ENCODE results near the gene ZACN. TPM values are rescaled to one million over a fixed set of nuclear protein-coding genes. Genes with fewer than 3 reads are reported as not detected.

ZACN gene
- total and polyA plus RNA-seq, 9 donors: 0.10 to 1.1 (median 0.43) TPM; not detected in 5

DNA sequence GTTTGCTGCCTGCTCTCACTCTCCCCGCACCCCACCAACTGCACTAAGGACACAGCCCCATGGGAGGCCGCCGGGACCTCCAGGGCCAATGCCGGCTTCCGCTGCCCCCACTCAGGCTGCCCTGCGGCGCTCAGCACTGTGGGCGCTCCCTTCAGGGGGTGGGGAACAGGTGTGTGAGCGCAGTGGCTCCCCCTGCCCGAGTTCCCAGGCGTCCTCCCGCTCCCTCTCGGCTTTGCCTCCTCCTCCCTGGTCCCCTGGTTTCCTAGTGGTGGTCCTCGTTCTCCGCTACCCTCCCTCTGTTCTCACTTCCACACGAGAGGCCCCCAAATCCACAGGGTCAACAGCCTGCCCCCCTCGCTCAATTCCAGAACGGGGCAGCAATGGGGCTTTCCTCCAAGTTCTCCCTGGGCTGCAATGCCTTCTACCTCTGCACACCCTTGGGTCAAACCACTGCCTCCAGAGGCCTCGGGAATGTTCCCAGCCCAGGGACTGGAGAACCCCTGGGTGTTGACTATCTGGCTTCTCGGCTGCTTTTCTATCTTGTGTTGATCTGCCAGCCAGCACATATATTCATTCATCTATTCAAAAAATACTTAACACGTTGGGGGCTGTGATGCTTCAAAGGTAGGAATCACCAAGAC is 52.2 kb downstream of the ZACN start:
- Histone ChIP-seq H3K27ac (no peak overlapping the region), H3K36me3 (no peaks in the 10 kb centered on the region), H3K9me3 (no peaks in the 10 kb centered on the region), H3K4me1 (ENCODE audit: insufficient read depth) (no peaks in the 10 kb centered on the region), H3K27me3 (no peaks in the 10 kb centered on the region), H3K4me3 (no peak overlapping the region)
- intact Hi-C loops (cut with DNase I): no loop called here
- no peak for DNase-seq
- TF ChIP-seq POLR2A (IDR thresholded peaks at IDR 0.05) (no peak), EP300 (IDR thresholded peaks at IDR 0.05) (no peak)
- TF ChIP-seq, protein P1, sequence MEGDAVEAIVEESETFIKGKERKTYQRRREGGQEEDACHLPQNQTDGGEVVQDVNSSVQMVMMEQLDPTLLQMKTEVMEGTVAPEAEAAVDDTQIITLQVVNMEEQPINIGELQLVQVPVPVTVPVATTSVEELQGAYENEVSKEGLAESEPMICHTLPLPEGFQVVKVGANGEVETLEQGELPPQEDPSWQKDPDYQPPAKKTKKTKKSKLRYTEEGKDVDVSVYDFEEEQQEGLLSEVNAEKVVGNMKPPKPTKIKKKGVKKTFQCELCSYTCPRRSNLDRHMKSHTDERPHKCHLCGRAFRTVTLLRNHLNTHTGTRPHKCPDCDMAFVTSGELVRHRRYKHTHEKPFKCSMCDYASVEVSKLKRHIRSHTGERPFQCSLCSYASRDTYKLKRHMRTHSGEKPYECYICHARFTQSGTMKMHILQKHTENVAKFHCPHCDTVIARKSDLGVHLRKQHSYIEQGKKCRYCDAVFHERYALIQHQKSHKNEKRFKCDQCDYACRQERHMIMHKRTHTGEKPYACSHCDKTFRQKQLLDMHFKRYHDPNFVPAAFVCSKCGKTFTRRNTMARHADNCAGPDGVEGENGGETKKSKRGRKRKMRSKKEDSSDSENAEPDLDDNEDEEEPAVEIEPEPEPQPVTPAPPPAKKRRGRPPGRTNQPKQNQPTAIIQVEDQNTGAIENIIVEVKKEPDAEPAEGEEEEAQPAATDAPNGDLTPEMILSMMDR (IDR thresholded peaks at IDR 0.05): no peak
- 54 to 69% (median 68%) methylated on average over 21 of the region's 21 CpGs for WGBS, 3 donors

DNA sequence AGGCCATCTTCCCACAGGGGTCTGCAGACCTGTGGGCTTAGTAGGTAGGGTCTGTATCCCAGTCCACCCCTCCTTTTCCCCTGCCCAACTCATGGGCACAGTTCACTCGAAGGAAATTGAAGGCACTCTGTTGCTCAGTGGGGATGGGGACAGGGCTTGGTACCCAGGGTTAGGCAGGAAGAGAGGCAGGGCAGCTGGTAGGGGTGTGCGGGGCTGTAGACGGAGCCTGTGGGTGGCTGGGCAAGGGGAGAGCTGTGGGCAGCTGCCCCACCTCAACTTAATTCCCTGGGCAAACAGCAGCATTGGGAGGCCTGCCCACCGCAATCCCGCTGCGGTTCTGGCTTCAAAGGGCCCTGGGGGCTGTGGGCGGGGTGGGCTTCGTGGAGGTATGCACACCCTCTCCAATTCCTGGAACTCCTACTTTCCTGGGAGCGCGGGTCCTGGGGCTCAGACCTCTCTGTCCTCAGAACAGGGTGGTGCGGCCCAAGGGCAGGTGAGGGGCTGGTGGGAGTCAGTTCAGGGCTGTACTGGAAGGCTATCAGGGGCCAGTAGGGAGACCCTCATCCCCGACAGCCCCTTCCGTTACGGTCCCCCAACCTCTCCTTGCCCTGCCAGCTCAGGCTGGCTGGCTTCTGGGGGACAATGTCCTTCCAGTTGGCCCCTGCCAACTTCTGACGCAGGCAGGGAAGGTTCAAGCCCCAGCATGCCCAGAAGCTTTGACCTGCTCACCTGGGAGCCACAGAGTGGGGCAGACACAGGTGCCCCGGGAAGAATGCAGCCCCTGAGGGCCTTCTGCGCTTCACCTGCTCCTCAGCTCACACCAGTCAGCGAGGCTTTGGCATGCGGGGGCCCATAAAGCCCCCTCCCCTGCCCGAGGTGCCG is 53.0 kb downstream of the ZACN start:
- no peak for TF ChIP-seq POLR2A (IDR thresholded peaks at IDR 0.05)
- TF ChIP-seq EP300 (IDR thresholded peaks at IDR 0.05): no peak
- TF ChIP-seq, protein P1 (IDR thresholded peaks at IDR 0.05): no peak
- 50 to 69% (median 58%) methylated on average over 18 to 21 of the region's 21 CpGs for WGBS, 3 donors
- no peaks in the 10 kb centered on the region for H3K9me3 ChIP-seq
- H3K27ac ChIP-seq: no peak overlapping the region
- H3K27me3 ChIP-seq: no peaks in the 10 kb centered on the region
- no peak for DNase-seq
- intact Hi-C loops (cut with DNase I): no loop called here
- no peak overlapping the region for H3K4me3 ChIP-seq
- no peaks in the 10 kb centered on the region for H3K36me3 ChIP-seq
- no peaks in the 10 kb centered on the region for H3K4me1 ChIP-seq (ENCODE audit: insufficient read depth)

Small RNA genes lying within 50 kb of the gene (microRNA-seq; reads per million reads assigned to microRNA genes)
- gene MIR6868: 1.9 to 2.9 (median 2.8) reads per million in 3 donors

Small RNA genes lying within 50 kb of the gene (small RNA-seq; reads per million reads assigned to genes)
- gene MIR6868: not detected

Other genes starting within 250 kb of the ZACN start
- gene UNC13D, start 234.8 kb upstream of the ZACN start, total RNA-seq: 10 to 100 TPM; 10.7 to 24.9 (median 14.1) TPM
- gene UNC13D, start 234.8 kb upstream of the ZACN start, polyA plus RNA-seq: 10 to 100 TPM in 1 of 2 donors, 1 to 10 TPM in 1; 8.9 to 17.1 TPM
- gene WBP2, start 223.8 kb upstream of the ZACN start, total RNA-seq: 100 to 1,000 TPM in 3 of 7 donors, 10 to 100 TPM in 4; 48.5 to 131 (median 92.7) TPM
- 100 to 1,000 TPM; 118 to 184 TPM for gene WBP2, start 223.8 kb upstream of the ZACN start, polyA plus RNA-seq
- 10 to 100 TPM in 6 of 7 donors, 1 to 10 TPM in 1; 7.2 to 38.3 (median 18.6) TPM for gene TRIM47, start 200.6 kb upstream of the ZACN start, total RNA-seq
- gene TRIM47, start 200.6 kb upstream of the ZACN start, polyA plus RNA-seq: 10 to 100 TPM; 10.1 to 11.5 TPM
- 10 to 100 TPM; 17.3 to 28.0 (median 24.3) TPM for gene TRIM65, start 182.2 kb upstream of the ZACN start, total RNA-seq
- 10 to 100 TPM; 10.4 to 18.5 TPM for gene TRIM65, start 182.2 kb upstream of the ZACN start, polyA plus RNA-seq
- 10 to 100 TPM; 30.4 to 93.0 (median 83.4) TPM for gene MRPL38, start 174.3 kb upstream of the ZACN start, total RNA-seq
- 10 to 100 TPM; 14.5 to 51.4 TPM for gene MRPL38, start 174.3 kb upstream of the ZACN start, polyA plus RNA-seq
- gene FBF1, start 138.1 kb upstream of the ZACN start, total RNA-seq: 10 to 100 TPM in 4 of 7 donors, 1 to 10 TPM in 3; 5.0 to 14.9 (median 11.2) TPM
- 1 to 10 TPM; 3.0 to 7.8 TPM for gene FBF1, start 138.1 kb upstream of the ZACN start, polyA plus RNA-seq
- 10 to 100 TPM; 20.1 to 53.0 (median 41.1) TPM for gene ACOX1, start 100.0 kb upstream of the ZACN start, total RNA-seq
- gene ACOX1, start 100.0 kb upstream of the ZACN start, polyA plus RNA-seq: 10 to 100 TPM; 10.6 to 24.6 TPM
- 10 to 100 TPM in 5 of 7 donors, 1 to 10 TPM in 2; 7.4 to 16.3 (median 10.5) TPM for gene TEN1, start 99.9 kb upstream of the ZACN start, total RNA-seq
- gene TEN1, start 99.9 kb upstream of the ZACN start, polyA plus RNA-seq: 10 to 100 TPM in 1 of 2 donors, 1 to 10 TPM in 1; 6.1 to 18.1 TPM
- 1 to 10 TPM; 1.3 to 8.5 (median 5.5) TPM for gene CDK3, start 78.3 kb upstream of the ZACN start, total RNA-seq
- gene CDK3, start 78.3 kb upstream of the ZACN start, polyA plus RNA-seq: 10 to 100 TPM in 1 of 2 donors, 1 to 10 TPM in 1; 3.6 to 10.8 TPM
- gene EVPL, start 51.9 kb upstream of the ZACN start, total RNA-seq: 1 to 10 TPM in 5 of 7 donors, under 1 TPM in 2; 0.33 to 7.2 (median 1.0) TPM
- under 1 TPM; 0.15 TPM for gene EVPL, start 51.9 kb upstream of the ZACN start, polyA plus RNA-seq
- gene SRP68, start 6.7 kb upstream of the ZACN start, total RNA-seq: 10 to 100 TPM; 33.0 to 83.2 (median 70.9) TPM
- 100 to 1,000 TPM in 1 of 2 donors, 10 to 100 TPM in 1; 47.3 to 101 TPM for gene SRP68, start 6.7 kb upstream of the ZACN start, polyA plus RNA-seq
- gene GALR2, start 4.4 kb upstream of the ZACN start, total RNA-seq: under 1 TPM in 1 of 7 donors, not detected in 6; 0.34 TPM
- not detected for gene GALR2, start 4.4 kb upstream of the ZACN start, polyA plus RNA-seq
- 100 to 1,000 TPM in 5 of 7 donors, 10 to 100 TPM in 2; 46.9 to 121 (median 115) TPM for gene EXOC7, start 24.6 kb downstream of the ZACN start, total RNA-seq
- 10 to 100 TPM; 54.0 to 94.8 TPM for gene EXOC7, start 24.6 kb downstream of the ZACN start, polyA plus RNA-seq
- 100 to 1,000 TPM in 1 of 7 donors, 1 to 10 TPM in 4, under 1 TPM in 1, not detected in 1; 0.28 to 168 (median 6.9) TPM for gene FOXJ1, start 62.1 kb downstream of the ZACN start, total RNA-seq
- under 1 TPM in 1 of 2 donors, not detected in 1; 0.23 TPM for gene FOXJ1, start 62.1 kb downstream of the ZACN start, polyA plus RNA-seq
- 1 to 10 TPM; 1.3 to 4.3 (median 2.6) TPM for gene RNF157, start 161.3 kb downstream of the ZACN start, total RNA-seq
- 1 to 10 TPM; 1.4 to 1.9 TPM for gene RNF157, start 161.3 kb downstream of the ZACN start, polyA plus RNA-seq
- 10 to 100 TPM in 6 of 7 donors, 1 to 10 TPM in 1; 6.8 to 21.9 (median 14.4) TPM for gene UBALD2, start 186.2 kb downstream of the ZACN start, total RNA-seq
- 10 to 100 TPM in 1 of 2 donors, 1 to 10 TPM in 1; 3.6 to 13.9 TPM for gene UBALD2, start 186.2 kb downstream of the ZACN start, polyA plus RNA-seq
- gene QRICH2, start 229.1 kb downstream of the ZACN start, total RNA-seq: 1 to 10 TPM; 1.1 to 3.8 (median 1.5) TPM
- gene QRICH2, start 229.1 kb downstream of the ZACN start, polyA plus RNA-seq: 1 to 10 TPM in 1 of 2 donors, under 1 TPM in 1; 0.42 to 1.9 TPM

Measured in ovary (tissue), 9 donors.